Stimulated activated CD4-positive, alpha-beta T cell treated with anti-CD3 and anti-CD28 coated beads, Interleukin-2, amount 100 ng/mL, for 48 hours (primary cell): ENCODE results near the gene LINS1.

ENCODE experiments used
- DNase-seq, 2 donors: peaks; one replicate each; pipeline ENCODE4 v3.0.0-alpha.2; 2020

The LINS1 gene, protein sequence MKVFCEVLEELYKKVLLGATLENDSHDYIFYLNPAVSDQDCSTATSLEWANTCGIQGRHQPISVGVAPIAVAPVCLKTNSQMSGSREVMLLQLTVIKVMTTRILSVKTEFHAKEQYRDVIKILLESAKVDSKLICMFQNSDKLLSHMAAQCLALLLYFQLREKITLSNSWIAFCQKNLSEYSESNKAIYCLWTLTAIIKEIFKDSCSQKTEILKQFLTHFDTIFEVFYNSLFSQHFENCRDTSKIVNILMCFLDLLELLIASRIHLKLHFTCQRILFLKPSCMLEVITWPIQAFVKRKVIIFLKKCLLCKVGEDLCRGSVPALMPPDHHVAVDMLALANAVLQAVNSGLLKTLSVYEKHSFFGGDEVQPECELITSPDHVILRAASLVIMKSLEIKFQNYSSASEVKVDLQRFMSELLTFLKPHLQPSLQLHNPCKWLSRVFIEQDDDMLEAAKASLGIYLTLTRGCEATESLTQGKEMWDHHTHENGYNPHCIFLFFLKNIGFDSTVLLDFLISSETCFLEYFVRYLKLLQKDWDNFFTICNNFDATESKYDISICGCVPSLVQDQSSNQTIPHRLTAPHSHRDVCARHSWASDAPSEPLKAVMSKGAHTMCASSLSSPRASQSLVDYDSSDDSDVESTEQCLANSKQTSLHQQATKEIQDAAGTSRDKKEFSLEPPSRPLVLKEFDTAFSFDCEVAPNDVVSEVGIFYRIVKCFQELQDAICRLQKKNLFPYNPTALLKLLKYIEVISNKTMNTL

DNA sequence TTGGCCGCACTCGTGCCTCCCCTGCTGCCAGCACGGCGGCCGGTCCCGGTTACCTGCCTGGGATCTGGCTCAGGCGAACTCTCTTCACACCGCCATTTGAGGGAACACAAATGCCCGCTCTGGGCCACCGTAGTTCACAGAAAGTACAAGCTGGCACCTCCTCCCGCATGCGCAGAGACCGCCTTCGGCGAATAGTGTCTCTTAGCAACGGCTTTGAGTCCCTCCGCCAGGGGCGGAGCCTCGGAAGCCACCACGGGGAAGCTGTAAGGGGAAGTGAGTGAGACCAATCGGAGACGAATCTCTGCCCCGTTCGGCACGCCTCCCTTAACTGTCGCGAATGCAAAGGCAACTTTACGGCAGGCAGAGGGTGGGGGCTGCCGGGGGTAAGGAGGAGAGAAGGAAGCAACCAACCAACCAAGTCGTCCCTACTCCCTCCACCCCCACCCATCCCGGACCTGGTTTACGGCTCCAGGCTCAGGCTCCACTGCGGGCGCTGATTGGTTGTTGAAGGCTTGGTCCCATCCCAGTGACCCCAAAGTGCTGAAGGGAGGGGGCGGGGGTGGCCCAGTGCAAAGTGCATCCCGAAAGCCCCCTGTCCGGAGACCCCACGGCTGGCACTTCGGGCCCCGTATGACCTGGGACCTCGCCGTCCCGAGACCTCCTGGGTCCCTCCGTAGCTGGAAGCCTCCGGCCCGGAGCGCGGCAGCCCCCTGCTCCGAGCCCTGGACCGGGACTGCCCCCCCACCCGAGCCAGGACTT lies at the start of gene LINS1, which contains the start of gene ASB7:
Gene LINS1 (minus strand): TSS at position 121 of the 759 bp plus-strand sequence. CDS start 21,342 bp downstream, outside the sequence.
Gene ASB7 (plus strand): TSS at position 526 of the 759 bp plus-strand sequence. CDS start 9,628 bp downstream, outside the sequence.
- peak; percentile 98 for DNase-seq

DNA sequence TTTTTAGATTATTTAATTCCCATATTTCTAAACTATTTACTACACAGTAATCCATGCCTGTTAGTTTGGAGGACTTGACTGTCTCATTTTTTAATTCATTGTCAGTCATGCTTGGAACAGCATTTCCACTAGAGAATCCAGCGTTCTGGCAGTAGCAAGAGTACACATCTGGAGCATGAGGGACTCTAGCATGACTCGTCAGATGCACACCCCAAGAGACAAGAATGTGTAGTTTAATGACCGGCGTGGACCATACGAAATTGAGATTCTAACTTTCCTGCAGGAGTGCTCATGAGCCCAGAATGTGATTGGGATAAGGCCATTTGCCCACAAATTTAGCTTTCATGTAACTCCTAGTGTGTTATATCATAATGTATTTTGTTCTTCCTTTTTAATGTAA lies 49.3 kb upstream of the LINS1 start:
- no peak for DNase-seq

DNA sequence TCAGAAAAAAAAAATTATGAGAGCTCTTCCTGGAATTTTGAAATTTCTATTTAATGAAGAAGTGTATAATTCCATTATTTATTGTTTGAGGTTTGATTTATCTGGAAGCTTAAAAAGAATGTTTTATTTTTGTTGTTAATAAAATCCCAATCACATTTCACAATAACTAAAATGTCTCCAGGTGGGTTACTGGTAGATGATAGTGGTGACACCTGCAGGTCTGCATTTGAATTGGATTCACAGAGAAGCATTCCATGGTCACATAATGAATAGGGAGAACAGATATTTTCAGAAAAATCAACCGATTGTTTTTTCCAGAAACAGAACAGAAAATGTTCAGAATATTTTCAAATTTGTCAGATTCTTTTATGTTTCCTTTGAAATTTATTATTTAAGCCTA lies 48.7 kb upstream of the LINS1 start:
- no peak for DNase-seq

DNA sequence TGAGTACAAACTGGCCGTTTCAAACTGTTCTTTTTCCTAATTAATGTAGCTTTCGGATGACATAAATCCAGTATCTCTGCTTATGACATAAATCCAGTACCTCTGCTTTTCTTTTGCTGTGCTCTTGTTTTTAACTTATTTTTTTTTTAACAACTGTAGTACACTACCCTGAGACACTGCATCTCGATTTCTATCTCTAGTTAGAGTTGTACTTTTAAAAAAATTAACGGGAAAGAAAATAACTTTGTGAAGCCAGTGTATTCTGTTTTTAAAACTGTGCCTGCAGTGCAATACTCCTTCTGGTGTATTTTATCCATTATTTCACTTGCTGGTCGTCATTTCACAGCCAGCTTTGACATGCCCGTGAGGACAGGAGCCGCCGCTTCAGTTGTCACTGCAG lies 47.0 kb upstream of the LINS1 start:
- no peak for DNase-seq

DNA sequence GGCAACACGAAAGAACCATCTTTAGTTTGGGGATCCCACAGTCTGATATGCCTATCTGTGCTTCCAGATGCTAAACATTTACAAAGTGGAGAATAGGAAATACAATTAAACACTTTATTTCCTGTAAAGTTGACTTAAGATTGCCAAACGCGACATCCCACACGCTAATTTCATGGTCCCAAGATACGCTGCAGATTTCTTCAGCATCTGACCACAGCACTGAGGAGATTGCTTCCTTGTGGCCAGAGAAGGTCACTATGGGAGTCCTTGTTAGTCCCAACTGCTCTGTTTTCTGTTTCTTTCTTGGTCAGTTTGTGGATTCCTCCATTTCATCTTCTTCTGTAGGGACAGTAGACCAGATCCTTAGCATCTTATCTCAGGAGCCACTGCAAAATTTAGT lies 43.7 kb upstream of the LINS1 start:
- no peak for DNase-seq

DNA sequence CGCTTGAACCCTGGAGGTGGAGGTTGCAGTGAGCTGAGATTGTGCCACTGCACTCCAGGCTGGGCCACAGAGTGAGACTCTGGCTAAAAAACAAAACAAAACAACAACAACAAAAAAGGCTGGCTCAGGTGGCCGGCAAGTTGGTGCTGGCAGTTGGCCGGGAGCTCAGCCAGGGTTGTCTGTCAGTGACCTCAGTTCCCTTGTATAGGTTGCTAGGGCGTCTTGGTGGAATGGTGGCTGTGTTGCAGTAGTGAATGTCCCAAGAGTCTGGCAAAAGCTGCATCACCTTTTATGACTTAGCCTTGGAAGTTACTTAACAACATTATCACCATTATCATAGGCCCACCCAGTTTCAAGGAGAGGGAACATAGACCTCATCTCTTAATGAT lies 41.0 kb upstream of the LINS1 start:
- no peak for DNase-seq

DNA sequence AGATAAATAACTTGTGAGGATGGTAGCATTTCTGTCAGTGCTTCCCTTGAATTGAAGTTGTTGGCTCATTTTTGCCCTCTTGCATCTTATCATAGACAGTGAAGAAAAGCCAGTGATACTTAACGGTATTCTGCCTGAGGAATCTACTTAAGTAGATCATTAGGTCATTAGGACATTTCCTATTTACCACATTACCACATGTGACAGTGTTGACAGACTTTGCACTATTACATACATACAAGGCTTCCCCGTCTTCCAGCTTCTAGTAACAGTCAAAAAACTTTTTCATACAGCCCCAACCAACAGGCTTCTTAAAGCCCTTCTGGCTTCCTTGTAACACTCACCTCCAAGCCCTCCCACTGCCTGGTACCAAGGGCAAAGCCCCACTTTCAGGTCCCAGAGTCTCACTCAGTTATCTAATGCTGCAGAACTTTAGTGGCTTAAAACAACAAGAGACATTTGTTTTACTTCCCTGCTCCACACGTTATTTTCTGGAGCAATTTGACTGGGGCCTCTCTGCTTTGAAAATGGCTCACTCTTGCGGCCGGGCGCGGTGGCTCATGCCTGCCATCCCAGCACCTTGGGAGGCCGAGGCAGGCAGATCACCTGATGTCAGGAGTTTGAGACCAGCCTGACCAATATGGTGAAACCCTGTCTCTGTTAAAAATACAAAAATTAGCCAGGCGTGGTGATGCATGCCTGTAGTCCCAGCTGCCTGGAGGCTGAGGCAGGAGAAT lies 40.4 kb upstream of the LINS1 start:
- DNase-seq: no peak

DNA sequence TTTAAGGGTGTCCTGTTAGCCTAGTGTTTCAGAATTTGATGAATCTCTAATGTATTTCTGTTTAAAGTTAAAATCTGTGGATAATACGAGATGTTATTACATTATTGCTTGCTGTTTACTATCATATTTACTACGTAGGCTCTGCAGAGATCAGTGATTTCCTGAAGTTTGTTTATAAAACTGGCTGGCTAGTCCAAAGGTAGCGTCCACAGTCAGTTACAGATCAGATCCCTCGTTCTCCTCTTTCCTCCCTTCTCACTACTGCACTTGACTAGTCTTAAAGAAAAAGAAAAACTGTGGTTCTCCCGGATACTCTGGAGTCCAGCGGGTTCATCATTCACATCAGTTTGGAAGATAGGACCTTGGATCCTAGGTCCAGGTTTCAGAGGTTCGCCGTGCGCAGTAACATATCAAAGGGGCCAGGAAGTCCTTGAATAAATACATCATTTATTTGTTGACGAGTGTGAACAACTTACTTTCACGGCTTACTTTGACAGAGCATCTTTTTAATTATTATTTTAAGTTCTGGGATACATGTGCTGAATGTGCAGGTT lies 36.3 kb upstream of the LINS1 start:
- no peak for DNase-seq

DNA sequence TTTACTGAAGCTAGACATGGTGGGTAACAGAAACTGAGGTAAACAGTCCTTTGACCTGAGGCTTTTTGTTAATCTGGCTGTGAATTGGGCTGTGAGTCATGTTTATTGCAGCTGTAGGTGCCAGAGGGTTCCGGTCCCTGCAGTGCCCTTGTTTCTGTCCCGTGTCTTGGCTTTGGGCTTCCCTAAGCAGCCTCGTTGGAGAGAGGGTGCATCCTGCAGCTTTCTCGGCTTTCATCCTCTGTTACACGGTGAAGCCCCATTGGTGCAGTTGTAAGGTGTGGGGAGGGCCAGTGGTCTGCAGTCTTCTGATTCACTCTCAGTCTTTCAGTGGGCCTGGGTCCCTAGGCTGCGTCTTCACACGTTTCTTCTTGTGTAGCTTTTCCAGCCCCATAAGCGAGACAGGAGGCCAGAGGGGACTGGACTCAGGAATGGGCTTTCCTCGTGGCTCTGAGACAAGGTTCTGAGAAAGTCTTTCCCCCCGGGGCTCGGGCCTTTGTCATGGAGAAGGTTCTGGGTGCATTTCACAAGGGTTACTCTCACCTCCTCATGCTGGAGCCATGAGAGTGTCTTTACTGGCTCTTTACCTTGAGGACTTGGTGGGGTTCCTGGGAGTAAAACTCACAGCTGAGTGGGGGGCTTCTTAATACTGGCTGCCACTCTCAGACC lies 33.6 kb upstream of the LINS1 start:
- DNase-seq: no peak

DNA sequence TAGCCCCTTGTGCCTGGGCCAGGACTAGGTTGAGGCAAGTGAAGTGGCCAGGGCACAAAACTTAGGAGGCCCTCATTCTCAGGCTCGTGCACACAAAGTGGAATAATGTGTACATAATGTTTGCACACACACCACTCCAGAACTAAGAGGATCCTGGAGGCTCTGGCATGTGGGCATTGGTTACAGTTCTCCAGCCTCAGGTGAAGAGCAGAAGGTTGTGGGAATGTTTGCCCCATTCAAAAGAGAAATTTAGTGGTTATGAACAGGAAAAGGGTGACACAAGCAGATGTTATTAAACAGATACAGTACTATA lies 31.7 kb upstream of the LINS1 start:
- no peak for DNase-seq

DNA sequence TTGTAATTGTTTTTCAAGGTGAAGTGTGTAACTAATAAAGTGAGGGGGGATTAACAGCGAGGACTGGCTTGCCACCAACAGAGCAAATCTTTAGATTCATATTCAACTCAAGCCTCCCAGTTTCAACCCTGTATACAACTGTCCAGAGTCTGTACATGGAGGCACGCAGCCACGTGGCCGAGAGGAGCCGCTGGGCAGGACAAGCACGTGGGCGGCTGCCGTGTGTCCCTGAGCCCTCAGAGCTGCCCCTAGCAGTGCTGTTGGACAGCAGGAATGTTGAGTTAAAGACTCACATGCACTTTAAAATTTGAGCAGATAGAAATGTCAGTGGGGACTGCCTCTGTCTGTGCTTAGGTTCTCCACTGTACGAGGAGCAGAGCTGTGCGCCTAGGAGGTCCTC lies 29.8 kb upstream of the LINS1 start:
- DNase-seq: no peak

DNA sequence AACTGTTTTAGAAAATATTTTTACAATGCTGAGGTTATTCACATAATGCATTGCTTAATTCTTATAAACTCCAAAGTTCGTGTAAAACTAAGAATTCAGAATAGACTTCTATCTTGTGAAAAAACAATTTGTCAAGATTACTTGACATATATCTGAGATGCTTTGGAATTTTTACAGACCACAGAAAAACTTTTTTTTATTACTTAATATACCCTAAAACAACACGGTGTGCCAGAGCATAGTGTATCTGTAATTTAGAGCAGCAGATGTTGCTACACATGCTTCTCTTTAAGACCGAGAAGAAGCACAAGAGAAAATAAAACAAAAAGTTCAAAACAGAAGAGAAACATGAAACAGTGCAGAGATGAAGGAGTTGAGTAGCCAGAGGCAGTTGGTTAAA lies 26.8 kb upstream of the LINS1 start:
- no peak for DNase-seq

DNA sequence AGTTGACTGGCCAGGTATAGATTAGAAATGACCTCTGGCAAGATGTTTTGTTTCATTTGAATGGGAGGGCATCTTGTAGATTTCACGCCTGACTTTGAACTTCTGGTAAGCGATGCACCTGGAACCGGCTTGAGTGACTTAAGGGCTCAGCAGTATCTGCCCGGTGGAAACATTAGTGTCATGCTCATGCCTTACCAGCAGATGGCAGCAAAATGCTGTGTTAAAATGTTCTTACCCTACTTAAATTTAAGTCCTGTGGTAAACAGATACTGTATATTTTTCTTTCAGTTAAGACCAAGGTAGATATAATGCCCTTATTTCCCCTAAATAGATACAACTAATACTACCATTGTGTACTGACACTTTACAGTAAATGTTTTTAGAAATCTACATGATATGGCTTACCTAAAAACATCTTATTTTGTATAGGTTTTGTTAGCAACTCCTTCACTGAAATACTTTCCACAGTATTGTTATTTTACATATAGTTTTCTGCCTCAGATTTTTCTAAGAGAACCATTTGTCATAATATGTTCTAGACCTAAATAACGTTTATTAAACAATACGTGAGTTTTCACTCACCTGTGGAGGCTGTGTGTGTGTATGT lies 25.9 kb upstream of the LINS1 start:
- peak; percentile 54 to 55 for DNase-seq

DNA sequence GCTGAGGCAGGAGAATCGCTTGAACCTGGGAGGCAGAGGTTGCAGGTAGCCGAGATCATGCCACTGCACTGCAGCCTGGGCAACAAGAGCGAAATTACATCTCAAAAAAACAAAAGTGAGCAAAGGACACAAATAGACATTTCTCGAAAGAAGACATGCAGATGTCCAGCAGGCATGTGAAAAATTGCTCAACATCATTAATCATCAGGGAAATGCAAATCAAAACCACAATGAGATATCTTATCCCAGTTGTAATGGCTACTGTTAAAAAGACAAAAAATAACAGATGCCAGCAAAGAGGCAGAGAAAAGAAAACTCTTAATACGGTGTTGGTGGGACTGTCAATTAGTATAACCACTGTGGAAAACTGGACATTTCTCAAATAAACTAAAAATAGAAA lies 21.3 kb upstream of the LINS1 start:
- no peak for DNase-seq

DNA sequence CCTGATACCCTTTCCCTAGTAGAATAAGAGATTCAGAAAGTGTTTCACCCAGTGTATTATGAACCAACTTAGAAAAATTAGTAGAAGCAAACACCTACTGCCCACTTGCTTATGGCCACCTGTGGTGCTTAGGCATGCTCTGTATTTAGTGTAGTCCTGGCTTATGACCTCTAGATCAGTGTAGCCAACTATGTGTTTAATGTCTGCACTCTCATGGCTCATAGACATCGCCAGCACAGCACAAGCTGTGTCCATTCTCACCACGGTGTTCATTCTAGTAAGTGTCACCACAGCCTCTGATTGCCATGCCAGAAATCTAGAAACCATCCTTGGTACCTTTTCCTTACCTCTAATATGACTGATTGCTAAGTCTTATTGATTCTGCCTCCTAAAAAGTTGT lies 14.7 kb upstream of the LINS1 start:
- DNase-seq: no peak

DNA sequence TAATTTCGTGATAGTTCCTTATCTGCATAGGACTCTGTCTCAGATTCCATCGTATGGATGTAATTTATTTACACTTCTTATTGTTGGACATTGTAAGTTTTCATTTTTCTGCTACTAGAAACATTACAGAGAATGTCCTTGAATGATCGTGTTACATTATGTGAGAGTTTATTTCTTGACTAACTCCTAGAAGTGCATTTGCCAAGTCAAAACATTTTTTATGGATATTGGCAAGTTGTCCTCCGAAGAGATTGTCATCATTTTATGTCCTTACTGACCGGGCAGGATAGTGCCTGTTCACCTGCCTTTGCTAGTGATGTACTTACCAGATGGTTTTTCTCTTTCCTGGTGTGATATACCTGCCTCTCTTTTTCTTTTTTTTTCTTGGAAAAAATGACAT lies 13.8 kb upstream of the LINS1 start:
- DNase-seq: no peak

DNA sequence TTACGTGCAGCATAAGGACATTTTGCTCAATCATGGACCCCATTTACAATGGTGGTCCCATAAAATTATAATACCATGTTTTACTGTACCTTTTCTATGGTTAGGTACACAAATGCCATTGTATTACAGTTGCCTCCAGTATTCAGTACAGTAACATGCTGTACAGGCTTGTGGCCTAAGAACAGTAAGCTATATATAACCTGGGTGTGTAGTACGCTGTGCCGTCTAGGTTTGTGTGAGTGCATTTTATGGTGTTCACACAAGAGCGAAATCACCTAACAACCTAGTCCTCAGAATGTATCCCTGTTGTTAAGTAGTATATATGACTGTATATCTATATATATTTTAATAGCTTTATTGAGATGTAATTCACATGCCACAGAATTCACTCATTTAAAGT lies 12.9 kb upstream of the LINS1 start:
- DNase-seq: no peak

DNA sequence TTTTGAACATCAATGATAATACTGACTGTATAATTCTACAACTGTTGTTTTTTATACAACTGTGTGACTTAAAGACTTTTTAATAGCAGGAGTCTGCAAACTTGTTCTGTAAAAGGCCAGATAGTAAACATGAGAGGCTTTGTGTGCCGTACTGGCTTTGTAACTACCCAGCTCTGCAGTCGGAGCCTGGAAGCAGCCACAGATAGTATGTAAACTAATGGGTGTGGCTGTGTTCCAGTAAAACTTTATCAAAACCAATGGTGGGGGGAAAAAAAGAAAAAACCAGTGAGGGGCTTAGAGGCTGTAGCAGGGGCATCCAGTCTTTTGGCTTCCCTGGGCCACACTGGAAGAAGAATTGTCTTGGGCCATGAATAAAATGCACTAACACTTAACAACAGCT lies 12.4 kb upstream of the LINS1 start:
- DNase-seq: no peak

DNA sequence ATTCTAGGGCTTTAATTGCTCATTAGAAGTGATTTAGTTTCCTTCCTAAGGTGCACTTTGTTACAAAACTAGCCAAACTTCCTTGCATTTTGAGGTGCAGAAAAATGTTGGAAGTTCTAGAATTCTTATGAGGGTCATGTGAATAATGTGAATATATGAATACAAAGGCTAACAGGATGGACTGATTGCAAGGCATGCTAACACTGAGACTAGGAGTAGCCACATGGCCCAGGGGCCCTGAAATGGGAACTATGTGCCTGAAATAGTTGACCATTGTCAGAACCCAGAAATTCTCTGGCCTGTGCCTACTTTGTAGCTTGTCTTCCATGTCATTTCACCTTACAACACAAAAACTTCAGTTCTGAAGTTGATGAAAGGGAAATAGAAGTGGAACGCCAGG lies 11.2 kb upstream of the LINS1 start:
- no peak for DNase-seq

DNA sequence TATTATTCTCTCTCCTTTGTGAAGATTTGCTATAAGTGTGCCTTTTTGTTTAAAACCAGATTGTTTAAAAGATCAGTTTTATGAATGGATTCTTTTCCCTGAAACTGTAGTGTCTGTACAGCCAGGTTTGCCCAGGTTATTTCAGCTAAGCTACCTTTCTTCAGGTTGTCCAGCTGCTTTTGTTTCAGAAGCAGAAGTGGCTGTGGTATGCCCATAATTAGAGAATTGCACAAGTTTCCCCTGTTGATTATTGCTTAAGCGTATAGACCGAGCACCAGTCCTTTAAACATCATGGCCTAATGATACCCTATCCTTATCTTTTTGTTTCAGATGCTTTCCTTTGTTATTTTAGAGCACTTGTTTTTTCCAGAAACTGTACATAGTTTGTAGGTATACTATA lies 10.6 kb upstream of the LINS1 start:
- no peak for DNase-seq

DNA sequence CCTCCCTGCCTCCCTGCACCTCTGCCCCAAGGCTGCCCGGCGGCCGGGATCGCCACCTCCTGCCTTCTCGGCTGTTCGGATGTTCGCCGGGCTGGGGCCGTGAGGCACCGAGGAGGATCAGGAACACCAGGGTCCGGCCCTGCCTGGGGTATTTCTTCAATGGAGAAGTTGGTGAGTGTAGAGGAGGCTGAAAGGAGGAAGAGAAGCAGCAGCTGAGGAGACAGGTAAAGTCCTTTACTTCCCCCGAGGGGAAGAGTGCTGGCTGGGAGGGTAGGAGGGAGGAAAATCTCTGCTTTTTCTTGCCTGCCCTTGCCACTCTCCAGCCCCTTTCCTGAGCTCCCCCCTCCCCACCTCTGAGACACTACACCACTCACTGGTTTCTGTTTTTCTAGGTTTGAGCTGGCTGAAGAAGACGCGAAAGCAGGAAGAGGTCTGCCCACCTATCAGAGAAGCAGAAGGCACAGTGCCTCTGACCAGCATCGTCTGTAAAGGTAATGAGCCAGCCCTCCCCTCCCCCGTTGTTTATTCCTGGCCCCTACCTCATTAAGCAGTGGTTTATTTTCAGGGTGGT lies 924 bp upstream of the LINS1 start:
- peak; percentile 31 to 42 for DNase-seq
